ENCODE measurements around the gene PLBD1.

DNA sequence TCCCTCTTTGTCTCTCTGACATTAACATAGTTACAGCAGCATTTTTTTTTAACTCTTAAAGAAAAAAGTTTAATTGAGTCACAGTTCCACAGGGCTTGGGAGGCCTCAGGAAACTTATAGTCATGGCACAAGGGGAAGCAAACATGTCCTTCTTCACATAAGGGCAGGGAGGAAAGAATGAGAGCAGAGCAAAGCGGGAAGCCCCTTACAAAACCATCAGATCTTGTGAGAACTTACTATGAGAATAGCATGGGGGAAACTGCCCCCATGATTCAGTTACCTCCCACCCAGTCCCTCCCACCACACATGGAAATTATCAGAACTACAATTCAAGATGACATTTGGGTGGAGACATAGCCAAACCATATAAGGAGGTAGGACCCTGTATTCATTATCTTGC, 96.2 kb downstream of the PLBD1 start:
- TF ChIP-seq, protein P1, sequence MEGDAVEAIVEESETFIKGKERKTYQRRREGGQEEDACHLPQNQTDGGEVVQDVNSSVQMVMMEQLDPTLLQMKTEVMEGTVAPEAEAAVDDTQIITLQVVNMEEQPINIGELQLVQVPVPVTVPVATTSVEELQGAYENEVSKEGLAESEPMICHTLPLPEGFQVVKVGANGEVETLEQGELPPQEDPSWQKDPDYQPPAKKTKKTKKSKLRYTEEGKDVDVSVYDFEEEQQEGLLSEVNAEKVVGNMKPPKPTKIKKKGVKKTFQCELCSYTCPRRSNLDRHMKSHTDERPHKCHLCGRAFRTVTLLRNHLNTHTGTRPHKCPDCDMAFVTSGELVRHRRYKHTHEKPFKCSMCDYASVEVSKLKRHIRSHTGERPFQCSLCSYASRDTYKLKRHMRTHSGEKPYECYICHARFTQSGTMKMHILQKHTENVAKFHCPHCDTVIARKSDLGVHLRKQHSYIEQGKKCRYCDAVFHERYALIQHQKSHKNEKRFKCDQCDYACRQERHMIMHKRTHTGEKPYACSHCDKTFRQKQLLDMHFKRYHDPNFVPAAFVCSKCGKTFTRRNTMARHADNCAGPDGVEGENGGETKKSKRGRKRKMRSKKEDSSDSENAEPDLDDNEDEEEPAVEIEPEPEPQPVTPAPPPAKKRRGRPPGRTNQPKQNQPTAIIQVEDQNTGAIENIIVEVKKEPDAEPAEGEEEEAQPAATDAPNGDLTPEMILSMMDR (IDR thresholded peaks at IDR 0.05), result no peak
- no peak for TF ChIP-seq POLR2A (IDR thresholded peaks at IDR 0.05)
